ENCODE data around the gene PSMD13.

Gene PSMD13

GRCh38 chr11:205221-206001 is 31.4 kb upstream of the PSMD13 start:
- no peak for DNase-seq

GRCh38 chr11:206002-206384 is 30.8 kb upstream of the PSMD13 start:
- DNase-seq, result no peak

- DNase-seq, result no peak
Measured at GRCh38 chr11:206526-207207, 30.1 kb upstream of the PSMD13 start.

- peak; percentile 97 for DNase-seq
Measured at GRCh38 chr11:207208-207862, 29.4 kb upstream of the PSMD13 start, which contains the start of the genes BET1L and RIC8A. BET1L (minus strand) TSS chr11:207399; CDS start chr11:207321, 78 bp downstream. RIC8A (plus strand) TSS chr11:207708; CDS start chr11:208855, 1,147 bp downstream.

- DNase-seq, result no peak
Measured at GRCh38 chr11:207863-208180, 29.0 kb upstream of the PSMD13 start.

- DNase-seq, result peak; percentile 85
Measured at GRCh38 chr11:208181-208916, 28.4 kb upstream of the PSMD13 start.

- no peak for DNase-seq
Measured at GRCh38 chr11:208917-209260, 27.9 kb upstream of the PSMD13 start.

- DNase-seq, result no peak
Measured at GRCh38 chr11:209275-210121, 27.3 kb upstream of the PSMD13 start.

GRCh38 chr11:210122-210802 is 26.5 kb upstream of the PSMD13 start:
- no peak for DNase-seq

- DNase-seq, result no peak
Measured at GRCh38 chr11:210803-211180, 26.0 kb upstream of the PSMD13 start.

GRCh38 chr11:211295-211694 is 25.5 kb upstream of the PSMD13 start:
- DNase-seq, result no peak

GRCh38 chr11:211741-212140 is 25.0 kb upstream of the PSMD13 start:
- DNase-seq, result no peak

GRCh38 chr11:212150-213100 is 24.4 kb upstream of the PSMD13 start:
- no peak for DNase-seq

GRCh38 chr11:213111-213510 is 23.7 kb upstream of the PSMD13 start:
- DNase-seq, result no peak

GRCh38 chr11:214083-214482 is 22.7 kb upstream of the PSMD13 start:
- no peak for DNase-seq

- no peak for DNase-seq
Measured at GRCh38 chr11:215581-216037, 21.2 kb upstream of the PSMD13 start.

- DNase-seq, result no peak
Measured at GRCh38 chr11:216081-216974, 20.4 kb upstream of the PSMD13 start.

GRCh38 chr11:217704-218103 is 19.1 kb upstream of the PSMD13 start:
- DNase-seq, result no peak

- no peak for DNase-seq
Measured at GRCh38 chr11:218815-219593, 17.8 kb upstream of the PSMD13 start.

Measured in stimulated activated CD4-positive, alpha-beta T cell treated with anti-CD3 and anti-CD28 coated beads, Interleukin-4, amount 100 ng/mL, for 1 hour (primary cell).